ENCODE data around the gene SDCCAG8.

SDCCAG8 gene

GRCh38 chr1:243496187-243496646, 240.4 kb downstream of the SDCCAG8 start:
- no peak overlapping the region for H3K4me3 ChIP-seq (ENCODE audit: low read depth, low read length)
- no peak for TF ChIP-seq CTCF (IDR thresholded peaks at IDR 0.05; ENCODE audit: low read depth, low read length)

GRCh38 chr1:243496806-243497205, 241.0 kb downstream of the SDCCAG8 start:
- no peak overlapping the region for H3K4me3 ChIP-seq (ENCODE audit: low read depth, low read length)
- TF ChIP-seq CTCF (IDR thresholded peaks at IDR 0.05; ENCODE audit: low read depth, low read length): no peak

GRCh38 chr1:243497939-243498681, 242.3 kb downstream of the SDCCAG8 start:
- no peak overlapping the region for H3K4me3 ChIP-seq (ENCODE audit: low read depth, low read length)
- no peak for TF ChIP-seq CTCF (IDR thresholded peaks at IDR 0.05; ENCODE audit: low read depth, low read length)

- TF ChIP-seq CTCF (IDR thresholded peaks at IDR 0.05; ENCODE audit: low read depth, low read length): no peak
- H3K4me3 ChIP-seq (ENCODE audit: low read depth, low read length): no peak overlapping the region
Observed at GRCh38 chr1:243499248-243499647, 243.4 kb downstream of the SDCCAG8 start.

- no peak overlapping the region for H3K4me3 ChIP-seq (ENCODE audit: low read depth, low read length)
- TF ChIP-seq CTCF (IDR thresholded peaks at IDR 0.05; ENCODE audit: low read depth, low read length): no peak
Observed at GRCh38 chr1:243499711-243500110, 243.9 kb downstream of the SDCCAG8 start.

- H3K4me3 ChIP-seq (ENCODE audit: low read depth, low read length): no peak overlapping the region
- no peak for TF ChIP-seq CTCF (IDR thresholded peaks at IDR 0.05; ENCODE audit: low read depth, low read length)
Observed at GRCh38 chr1:243500512-243500911, 244.7 kb downstream of the SDCCAG8 start.

- H3K4me3 ChIP-seq (ENCODE audit: low read depth, low read length): no peak overlapping the region
- TF ChIP-seq CTCF (IDR thresholded peaks at IDR 0.05; ENCODE audit: low read depth, low read length): no peak
Observed at GRCh38 chr1:243501002-243501401, 245.2 kb downstream of the SDCCAG8 start.
